AG10803 (cell line): Measurements from ENCODE around the gene RPA3.

Experiments used
- DNase-seq: peaks from one replicate; pipeline ENCODE4 v3.0.0; 2010; ENCODE audit warnings: low read depth
- H3K4me3 ChIP-seq: 2 replicates; pipeline ENCODE4 v1.5.1; 2011; ENCODE audit warnings: mild to moderate bottlenecking, low read length, control low read depth
- TF ChIP-seq, protein P1 (sequence below): conservative IDR thresholded peaks from 2 replicates; pipeline ENCODE4 v1.5.1; 2011; ENCODE audit warnings: mild to moderate bottlenecking, low read length, control low read depth, inconsistent platforms

Gene RPA3

DNA sequence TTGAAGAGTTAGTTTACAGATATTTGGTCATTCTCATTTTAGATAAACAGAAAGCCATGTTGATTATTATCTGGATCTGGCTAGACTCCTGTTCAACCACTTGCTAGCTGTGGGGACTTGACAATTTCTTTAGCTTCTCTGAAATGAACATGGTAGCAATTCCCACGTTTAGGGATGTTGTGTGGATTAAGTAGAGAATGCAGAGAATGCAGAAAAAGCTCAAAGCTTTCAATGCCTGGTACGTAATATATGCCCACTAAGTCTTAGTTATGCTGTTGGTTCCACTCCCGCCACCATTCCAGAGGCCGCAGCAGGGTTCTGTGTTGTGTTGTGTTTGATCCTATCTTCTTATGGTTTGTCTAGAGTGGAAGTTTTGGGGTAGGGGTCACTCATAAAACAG, 39.2 kb upstream of the RPA3 start:
- TF ChIP-seq, protein P1, sequence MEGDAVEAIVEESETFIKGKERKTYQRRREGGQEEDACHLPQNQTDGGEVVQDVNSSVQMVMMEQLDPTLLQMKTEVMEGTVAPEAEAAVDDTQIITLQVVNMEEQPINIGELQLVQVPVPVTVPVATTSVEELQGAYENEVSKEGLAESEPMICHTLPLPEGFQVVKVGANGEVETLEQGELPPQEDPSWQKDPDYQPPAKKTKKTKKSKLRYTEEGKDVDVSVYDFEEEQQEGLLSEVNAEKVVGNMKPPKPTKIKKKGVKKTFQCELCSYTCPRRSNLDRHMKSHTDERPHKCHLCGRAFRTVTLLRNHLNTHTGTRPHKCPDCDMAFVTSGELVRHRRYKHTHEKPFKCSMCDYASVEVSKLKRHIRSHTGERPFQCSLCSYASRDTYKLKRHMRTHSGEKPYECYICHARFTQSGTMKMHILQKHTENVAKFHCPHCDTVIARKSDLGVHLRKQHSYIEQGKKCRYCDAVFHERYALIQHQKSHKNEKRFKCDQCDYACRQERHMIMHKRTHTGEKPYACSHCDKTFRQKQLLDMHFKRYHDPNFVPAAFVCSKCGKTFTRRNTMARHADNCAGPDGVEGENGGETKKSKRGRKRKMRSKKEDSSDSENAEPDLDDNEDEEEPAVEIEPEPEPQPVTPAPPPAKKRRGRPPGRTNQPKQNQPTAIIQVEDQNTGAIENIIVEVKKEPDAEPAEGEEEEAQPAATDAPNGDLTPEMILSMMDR = no peak
- no peak overlapping the region for H3K4me3 ChIP-seq
- no peak for DNase-seq

GRCh38 chr7:7756577-7756976, 38.2 kb upstream of the RPA3 start:
- TF ChIP-seq, protein P1 = no peak
- DNase-seq = peak; percentile 40
- no peak overlapping the region for H3K4me3 ChIP-seq

DNA sequence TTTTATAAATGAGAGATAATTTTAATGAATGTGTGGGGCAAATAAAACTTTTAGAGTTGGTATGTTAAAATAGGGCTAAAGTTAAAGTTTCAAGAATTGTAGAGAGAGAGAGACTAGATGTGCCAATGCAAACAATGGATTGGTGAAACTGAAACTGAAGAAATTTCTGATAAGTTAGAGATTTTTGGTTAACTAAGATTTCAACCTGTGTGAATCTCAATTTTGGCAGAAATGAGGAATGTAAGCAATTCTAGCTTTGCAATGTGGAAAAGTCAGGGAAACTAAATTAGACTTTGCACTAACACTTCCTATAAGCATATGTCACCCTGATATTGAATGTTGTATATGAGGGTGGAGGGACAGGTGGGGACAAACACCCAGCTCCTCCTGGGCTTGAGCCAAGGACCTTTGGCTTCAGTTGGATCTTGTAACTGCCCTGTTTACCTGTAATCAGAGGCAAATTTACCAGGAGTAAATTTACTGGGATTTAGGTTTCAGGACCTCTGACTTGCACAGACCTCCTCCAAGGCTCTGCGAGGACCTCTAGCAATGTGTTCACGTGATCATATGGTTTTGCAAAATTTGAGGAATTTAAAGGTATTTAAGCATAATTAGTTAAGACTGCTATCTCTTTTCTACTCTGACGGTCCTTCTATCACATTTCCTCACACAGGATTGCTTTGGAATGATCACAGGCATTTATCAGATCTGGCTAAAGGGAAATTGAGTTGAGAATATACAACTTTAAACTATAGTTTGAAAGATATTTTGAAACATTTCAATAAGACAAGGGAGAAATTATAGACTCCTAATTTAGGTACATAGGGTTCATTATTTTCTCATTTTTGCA, 33.1 kb upstream of the RPA3 start:
- no peak for DNase-seq
- TF ChIP-seq, protein P1 = no peak
- no peak overlapping the region for H3K4me3 ChIP-seq

DNA sequence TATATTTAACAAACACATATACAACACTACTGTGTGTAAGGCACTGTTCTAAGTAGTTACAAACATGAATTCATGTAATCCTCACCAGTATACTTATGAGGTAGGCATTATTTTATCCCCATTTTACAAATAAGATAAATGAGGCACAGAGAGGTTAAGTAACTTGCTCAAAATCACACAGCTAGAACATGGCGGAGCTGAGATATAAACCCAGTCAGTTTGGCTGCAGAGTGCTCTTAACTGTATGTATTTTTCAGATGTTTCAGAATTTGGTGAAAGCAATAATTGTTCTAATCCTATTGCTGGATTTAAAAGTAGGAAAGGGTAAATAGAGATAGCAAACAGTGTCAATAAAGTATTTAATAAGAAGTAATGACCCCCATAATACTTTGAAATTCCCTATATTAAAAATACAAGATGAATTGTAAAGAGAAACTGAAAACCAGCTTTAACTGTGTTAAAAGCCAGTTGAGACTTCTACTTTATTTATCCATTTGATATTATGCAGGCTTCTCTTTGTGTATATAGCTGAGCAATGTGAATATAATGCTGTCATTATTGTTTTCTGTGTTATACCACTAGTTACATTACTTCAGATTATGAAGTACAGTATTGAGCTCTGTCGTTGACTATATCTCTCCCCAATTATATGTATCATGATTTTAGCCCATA, 32.3 kb upstream of the RPA3 start:
- TF ChIP-seq, protein P1 = no peak
- DNase-seq = no peak
- no peak overlapping the region for H3K4me3 ChIP-seq

DNA sequence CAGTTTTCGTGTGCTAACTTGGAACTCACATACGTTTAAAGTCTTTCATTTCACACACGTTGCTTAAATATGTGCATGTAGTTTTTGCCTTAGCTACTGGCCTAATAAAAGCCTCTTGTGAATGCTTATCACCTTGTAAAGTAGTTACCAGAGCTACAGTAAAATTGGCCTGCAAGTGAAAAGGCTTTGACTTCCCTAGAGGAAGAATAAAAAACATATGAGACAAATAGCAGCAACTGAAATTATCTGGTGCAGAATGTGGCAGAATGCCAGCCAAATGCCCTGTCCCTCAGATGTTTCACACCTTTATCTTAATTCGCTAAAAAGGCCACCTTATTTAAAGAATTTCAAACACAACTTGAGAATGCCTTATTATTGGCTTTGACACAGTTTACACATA, 28.1 kb upstream of the RPA3 start:
- no peak for DNase-seq
- no peak overlapping the region for H3K4me3 ChIP-seq
- TF ChIP-seq, protein P1 = no peak

DNA sequence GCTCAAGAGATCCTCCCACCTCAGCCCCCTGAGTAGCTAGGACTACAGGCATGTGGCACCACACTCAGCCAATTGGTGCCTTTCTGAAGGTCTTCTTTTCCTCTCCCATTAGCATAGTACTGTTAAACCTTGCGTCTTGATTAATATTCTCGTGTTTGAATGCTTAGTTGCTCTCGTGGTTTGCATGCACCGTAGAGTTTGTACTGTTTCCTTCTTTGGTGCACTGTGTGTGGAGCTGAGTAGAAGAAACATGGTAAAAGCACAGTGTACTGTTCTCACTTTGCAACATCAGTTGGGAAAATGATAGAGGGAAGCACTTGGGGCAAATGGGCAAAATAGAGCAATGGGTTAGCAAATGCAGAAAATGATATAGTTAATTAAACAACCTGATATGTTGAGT, 27.6 kb upstream of the RPA3 start:
- TF ChIP-seq, protein P1 = no peak
- no peak overlapping the region for H3K4me3 ChIP-seq
- no peak for DNase-seq

DNA sequence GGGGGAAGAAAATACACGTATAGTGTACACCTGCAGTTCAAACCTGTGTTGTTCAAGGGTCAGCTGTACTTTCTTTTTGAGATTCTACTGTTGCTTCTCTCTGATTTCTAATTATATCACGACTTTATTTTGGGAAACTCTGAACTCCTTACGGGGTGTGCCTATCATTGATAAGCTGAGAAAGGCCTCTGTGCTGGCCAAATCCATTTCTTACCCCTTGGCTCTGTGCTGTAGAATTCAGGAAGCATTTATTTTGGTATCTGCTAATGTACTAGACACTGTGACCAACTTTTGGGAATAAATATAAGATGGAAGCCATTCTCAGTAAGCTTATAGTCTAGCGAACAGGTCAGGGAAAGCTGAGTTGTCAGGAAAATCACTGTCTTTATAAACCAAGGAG, 26.9 kb upstream of the RPA3 start:
- no peak for DNase-seq
- H3K4me3 ChIP-seq = no peak overlapping the region
- TF ChIP-seq, protein P1 = no peak
